HG02642 (cell line): ENCODE measurements around the gene IFT122.

Source experiments
- ATAC-seq: cut with Tn5 transposase; IDR thresholded peaks from one replicate; pipeline ENCODE4 v1.9.1; 2021; ENCODE audit warnings: mild to moderate bottlenecking; ENCODE audit not compliant: unreplicated experiment, poor library complexity

IFT122 gene

DNA sequence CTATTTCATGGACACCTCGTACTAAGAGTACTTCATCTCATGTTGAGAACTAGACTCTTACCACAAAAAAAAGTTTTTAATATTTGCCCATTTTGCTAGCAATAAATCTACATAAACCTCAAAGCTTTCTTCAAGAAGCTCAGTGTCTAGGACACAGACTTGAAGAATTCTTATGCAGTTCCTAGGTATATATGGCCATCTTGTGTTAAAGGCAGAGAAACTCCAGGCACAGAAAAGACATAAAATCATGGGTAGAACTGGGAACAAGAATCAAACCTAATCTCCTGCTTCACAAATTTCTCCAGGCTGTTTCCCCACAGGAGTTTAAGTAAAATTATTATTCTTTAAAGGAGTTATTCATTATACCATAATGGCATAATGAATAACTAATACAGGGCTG, 4.7 kb upstream of the IFT122 start:
- no peak for ATAC-seq

GRCh38 chr3:129439226-129439816, 703 bp upstream of the IFT122 start:
- peak; percentile 18 for ATAC-seq

GRCh38 chr3:129440618-129441190, 680 bp downstream of the IFT122 start:
- ATAC-seq: no peak

DNA sequence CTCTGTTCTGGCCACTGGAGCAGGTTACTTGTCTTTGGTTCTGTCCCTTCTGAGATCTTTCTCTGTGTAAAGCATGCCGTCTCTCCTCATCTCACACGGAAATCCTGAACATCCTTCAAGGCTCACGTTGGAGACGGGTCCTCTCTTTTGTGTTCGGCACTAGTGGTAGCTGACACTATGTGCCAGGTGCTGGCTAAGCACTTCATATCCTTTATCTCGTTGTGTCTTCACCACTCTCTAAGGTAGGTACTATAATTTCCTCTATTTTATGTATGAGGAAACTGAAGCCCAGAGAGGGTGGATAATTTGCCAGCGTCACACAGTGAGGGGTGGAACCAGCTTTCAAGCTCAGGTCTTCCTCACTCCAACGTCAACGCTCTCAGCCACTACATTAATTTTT, 1.2 kb downstream of the IFT122 start:
- no peak for ATAC-seq

DNA sequence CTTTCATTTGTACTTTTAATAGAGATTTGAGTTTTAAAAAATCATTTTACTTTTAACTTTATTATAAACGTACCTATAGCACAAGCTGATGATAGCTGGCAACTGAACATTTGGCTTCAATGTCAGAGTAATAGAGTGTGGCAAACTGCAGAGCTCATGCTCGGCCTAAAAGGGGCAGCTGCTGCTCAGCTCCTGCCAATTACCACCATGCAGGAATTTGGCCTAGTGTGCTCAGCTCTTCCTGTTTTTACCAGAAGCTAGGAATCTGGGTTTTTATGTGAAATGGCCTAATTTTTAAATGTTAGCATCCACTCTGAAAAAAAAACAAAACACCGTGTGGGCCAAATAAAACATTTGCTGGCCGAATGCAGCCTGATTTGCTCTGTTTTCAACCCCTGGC, 1.8 kb downstream of the IFT122 start:
- ATAC-seq: no peak

- ATAC-seq: no peak
These were observed 2.5 kb downstream of the IFT122 start for GRCh38 chr3:129442486-129442885.

DNA sequence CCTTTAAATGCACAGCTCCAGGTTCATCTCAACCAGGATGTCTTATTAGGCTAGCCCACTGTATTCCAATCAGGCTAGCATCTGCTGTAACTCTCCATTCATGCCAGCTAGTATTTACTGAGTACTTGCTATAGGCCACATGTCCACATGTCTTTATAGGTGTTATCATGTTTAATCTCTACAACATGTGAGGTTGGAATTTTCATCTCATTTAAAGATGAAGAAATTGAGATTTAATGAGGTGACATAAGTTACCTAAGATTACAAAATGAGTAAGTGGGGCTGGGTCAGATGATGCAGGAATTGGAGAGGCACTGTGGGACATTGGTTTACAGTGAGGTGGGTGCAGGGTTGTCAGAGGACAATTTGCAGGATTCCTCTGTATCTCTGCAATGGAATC, 2.9 kb downstream of the IFT122 start:
- no peak for ATAC-seq

DNA sequence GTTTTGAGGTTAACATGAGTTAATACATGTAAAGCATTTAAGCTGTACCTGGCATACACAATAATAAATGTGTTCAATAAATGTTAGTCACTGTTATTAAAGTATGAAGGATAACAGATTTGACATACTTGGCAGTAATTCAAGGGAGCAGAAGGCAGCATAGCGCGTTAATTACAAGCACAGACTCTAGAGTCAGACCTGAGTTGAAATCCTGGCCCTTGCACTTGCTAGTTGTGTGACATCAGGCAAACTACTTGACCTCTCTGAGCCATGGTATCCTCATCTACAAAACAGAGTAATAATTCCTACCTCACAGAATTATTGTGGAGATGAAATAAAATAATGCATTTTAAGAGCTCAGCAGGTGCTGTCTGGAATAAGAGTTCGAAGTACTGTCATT, 5.4 kb downstream of the IFT122 start:
- ATAC-seq: no peak

- ATAC-seq: no peak
These were observed 6.9 kb downstream of the IFT122 start for GRCh38 chr3:129446926-129447325.

DNA sequence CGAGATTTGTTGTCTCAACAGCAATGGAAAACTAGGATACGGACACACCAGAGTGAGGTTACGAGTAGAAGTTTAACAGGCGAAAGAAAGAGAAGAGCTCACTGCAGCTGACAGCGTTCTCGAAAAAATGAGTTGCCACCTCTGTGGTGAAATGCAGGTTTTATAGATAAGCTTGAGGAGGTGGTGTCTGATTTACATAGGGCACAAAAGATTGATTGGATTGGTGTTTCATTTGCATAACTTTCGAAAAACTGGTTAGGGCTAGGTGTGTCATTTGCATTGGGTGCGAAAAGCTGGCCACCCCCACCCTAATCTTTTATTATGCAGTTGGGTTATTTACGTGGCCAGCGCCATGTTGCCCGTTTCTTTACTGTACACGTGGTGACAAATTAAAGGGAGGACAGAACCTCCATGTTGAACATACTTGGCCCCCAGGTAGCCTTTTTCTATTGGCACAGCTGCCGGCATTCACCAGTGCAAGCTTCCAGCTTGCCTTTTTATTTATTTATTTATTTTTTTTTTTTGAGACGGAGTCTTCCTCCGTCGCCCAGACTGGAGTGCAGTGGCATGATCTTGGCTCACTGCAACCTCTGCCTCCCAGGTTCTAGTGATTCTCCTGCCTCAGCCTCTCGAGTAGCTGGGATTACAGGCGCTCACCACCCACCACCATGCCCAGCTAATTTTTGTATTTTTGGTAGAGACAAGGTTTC, 8.3 kb downstream of the IFT122 start:
- ATAC-seq: no peak

GRCh38 chr3:129449279-129450115, 9.5 kb downstream of the IFT122 start:
- ATAC-seq: no peak

GRCh38 chr3:129453732-129454131, 13.7 kb downstream of the IFT122 start:
- ATAC-seq: no peak

- ATAC-seq: no peak
These were observed 20.1 kb downstream of the IFT122 start for GRCh38 chr3:129460155-129460554.

- no peak for ATAC-seq
These were observed 20.5 kb downstream of the IFT122 start for GRCh38 chr3:129460572-129460971.

GRCh38 chr3:129461022-129461421, 21.0 kb downstream of the IFT122 start:
- ATAC-seq: no peak

GRCh38 chr3:129461461-129462146, 21.6 kb downstream of the IFT122 start:
- no peak for ATAC-seq

DNA sequence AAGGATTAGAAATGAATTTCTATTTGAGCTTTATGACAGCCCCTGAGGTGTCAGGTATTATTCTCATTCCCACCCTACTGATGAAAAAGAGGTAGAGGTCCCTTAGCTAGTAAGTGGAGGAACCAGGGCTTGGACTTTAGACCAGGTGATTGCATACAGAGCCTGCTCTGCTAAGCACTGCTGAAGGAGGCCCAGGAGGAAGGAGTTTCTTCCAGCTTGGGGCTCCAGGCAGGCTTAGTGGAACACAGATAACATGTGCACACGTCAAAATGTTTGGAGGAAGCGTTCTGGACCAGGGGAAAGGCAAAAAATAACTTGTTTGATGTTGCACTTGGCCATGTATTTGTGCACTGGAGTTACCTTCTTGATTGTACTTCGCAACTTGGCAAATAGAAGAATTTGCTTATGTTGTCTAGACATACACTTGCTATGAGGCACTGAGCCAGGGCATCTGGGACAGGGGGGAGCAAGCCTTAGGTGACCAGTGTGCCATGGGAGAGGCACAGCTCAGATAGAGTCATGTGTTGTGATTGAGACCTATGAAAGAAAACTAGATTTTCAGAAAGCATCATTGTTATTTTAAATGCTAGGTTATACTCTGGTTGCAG, 22.4 kb downstream of the IFT122 start:
- ATAC-seq: no peak

DNA sequence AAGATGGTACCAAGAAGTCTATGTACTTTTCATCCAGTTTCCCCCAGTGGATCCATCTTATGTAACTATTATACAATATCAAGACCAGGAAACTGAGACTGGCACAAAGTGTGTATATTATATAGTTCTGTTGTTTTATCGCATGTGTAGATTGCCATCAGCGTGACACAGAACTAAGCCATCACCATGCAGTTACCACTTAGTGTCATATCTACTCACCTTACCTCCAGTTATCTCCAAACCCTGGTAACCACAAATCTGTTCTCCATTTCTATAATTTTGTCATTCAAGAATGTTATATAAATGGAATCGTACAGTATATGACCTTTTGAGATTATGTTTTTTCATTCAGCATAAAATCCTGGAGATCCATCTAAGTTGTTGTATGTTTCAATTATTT, 23.1 kb downstream of the IFT122 start:
- no peak for ATAC-seq

GRCh38 chr3:129463716-129464115, 23.7 kb downstream of the IFT122 start:
- ATAC-seq: no peak

DNA sequence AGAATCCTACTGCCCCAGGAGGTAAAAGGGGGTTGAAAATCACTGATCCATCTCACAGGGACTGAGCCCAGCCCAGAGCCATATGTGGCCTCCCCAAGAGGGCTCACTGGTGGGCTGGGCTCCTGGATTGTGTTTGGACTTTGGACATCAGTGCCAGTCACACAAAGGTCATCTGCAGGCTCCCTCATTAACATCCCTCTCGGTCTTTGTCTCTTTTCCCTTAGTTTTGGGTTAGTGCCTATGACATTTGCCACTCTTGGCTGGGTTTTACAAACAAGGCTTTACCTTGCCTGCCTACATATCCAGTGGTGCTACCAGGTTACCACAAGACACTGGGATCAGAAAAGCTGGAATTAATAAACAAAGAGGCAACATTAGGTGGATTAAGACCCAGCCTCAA, 27.9 kb downstream of the IFT122 start:
- no peak for ATAC-seq
